Measurements from ENCODE around the gene CHRDL2. TPM values are rescaled to one million over a fixed set of nuclear protein-coding genes. Genes with fewer than 3 reads are reported as not detected.

The CHRDL2 gene
- total and polyA plus RNA-seq, 5 donors from 2014 or later = not detected

DNA sequence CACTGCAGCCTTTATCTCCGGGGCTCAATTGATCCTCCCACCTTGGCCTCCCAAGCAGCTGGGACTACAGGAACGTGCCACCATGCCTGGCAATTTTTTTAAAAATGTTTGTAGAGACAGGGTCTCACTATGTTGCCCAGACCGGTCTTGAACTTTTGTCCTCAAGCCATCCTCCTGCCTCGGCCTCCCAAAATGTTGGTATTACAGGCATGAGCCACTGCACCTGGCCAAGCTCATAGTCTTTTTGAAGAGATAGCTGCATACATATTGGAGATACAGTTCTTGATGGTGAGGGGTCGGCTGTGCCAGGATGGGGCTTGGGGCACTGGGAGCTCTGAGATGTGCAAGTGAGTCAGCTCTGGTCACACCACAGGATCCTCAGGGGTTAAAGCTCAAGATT is 53.2 kb downstream of the CHRDL2 start:
- Mint-ChIP-seq H3K27ac (no peak overlapping the region), H3K36me3 (no peaks in the 10 kb centered on the region), H3K9me3 (peaks cover 0 to 1% (median 0%) of the 10 kb centered on the region in 7 donors), H3K4me3 (no peak overlapping the region), H3K4me1 (peaks cover 0 to 3% (median 1%) of the 10 kb centered on the region in 4 donors), H3K27me3 (peaks cover 12% of the 10 kb centered on the region)
- DNase-seq (no peak), ATAC-seq (ENCODE audit: low read depth in 2 of 2) (no peak)
- H3K27me3 ChIP-seq (ENCODE audit: control insufficient read depth, insufficient read depth, low read length) = peaks cover 5% of the 10 kb centered on the region
- no peak overlapping the region for H3K27ac ChIP-seq (ENCODE audit: insufficient read depth, low read length, poor library complexity, severe bottlenecking)
- peaks cover 2% of the 10 kb centered on the region for H3K4me1 ChIP-seq (ENCODE audit: control insufficient read depth, insufficient read depth, low read length, poor library complexity, severe bottlenecking)
- no peaks in the 10 kb centered on the region for H3K36me3 ChIP-seq (ENCODE audit: control insufficient read depth, insufficient read depth, low read length)
- no peak overlapping the region for H3K4me3 ChIP-seq (ENCODE audit: low read depth, low read length)
- no peaks in the 10 kb centered on the region for H3K9me3 ChIP-seq (ENCODE audit: control insufficient read depth in 2 of 2, low read length in 2 of 2)

DNA sequence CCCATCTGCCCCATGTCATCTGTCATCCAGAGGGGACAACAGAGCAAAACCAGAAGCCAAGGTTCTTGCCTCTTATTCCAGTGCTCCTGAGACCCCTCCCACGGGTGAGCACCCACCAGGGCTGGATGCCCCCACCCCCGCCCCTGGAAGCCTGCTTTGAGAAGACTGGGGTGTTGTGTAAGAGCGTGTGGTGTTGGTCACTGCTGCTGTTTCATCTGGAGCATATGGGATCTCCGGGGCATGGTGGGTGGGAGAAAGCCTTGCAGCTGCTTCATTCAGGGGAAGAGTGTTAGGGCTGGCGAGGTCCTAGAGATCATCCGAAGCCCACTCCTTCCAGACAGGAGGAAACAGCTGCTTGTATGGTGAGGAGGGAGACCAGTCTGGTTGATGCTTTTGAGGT is 54.1 kb downstream of the CHRDL2 start:
- H3K27ac ChIP-seq (ENCODE audit: insufficient read depth, low read length, poor library complexity, severe bottlenecking) = no peak overlapping the region
- no peak overlapping the region for H3K4me3 ChIP-seq (ENCODE audit: low read depth, low read length)
- ATAC-seq (ENCODE audit: low read depth in 2 of 2) (no peak), DNase-seq (no peak)
- H3K27me3 ChIP-seq (ENCODE audit: control insufficient read depth, insufficient read depth, low read length) = no peaks in the 10 kb centered on the region
- H3K9me3 Mint-ChIP-seq = peaks cover 0 to 1% (median 0%) of the 10 kb centered on the region in 7 donors
- no peak overlapping the region for H3K27ac Mint-ChIP-seq
- H3K4me1 Mint-ChIP-seq = no peaks in the 10 kb centered on the region
- no peaks in the 10 kb centered on the region for H3K4me1 ChIP-seq (ENCODE audit: control insufficient read depth, insufficient read depth, low read length, poor library complexity, severe bottlenecking)
- H3K9me3 ChIP-seq (ENCODE audit: control insufficient read depth in 2 of 2, low read length in 2 of 2) = no peaks in the 10 kb centered on the region
- no peak overlapping the region for H3K4me3 Mint-ChIP-seq
- H3K27me3 Mint-ChIP-seq = peaks cover 8% of the 10 kb centered on the region
- no peaks in the 10 kb centered on the region for H3K36me3 Mint-ChIP-seq
- no peaks in the 10 kb centered on the region for H3K36me3 ChIP-seq (ENCODE audit: control insufficient read depth, insufficient read depth, low read length)

DNA sequence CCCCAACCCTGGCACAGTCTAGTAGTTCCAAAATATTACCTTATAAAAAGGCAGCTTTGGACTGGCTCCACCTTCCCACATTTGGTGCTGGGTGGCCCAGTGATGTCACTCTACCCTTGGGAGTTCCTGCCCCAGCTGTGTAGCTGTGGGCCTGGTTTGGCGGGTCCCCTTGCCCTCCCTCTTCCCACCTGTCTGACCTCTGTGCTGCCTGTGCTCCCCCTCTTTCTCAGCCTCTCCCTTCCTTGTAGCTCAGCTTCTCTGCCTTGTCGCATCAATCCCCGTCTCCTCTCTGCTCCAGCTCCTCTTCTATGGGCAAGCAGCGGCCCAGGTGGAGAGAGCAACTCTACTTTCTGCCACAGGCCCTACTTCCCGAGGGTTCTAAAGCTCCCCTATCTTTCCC is 54.6 kb downstream of the CHRDL2 start:
- Histone ChIP-seq H3K36me3 (ENCODE audit: control insufficient read depth, insufficient read depth, low read length) (no peaks in the 10 kb centered on the region), H3K4me1 (ENCODE audit: control insufficient read depth, insufficient read depth, low read length, poor library complexity, severe bottlenecking) (no peaks in the 10 kb centered on the region), H3K27ac (ENCODE audit: insufficient read depth, low read length, poor library complexity, severe bottlenecking) (no peak overlapping the region), H3K9me3 (ENCODE audit: control insufficient read depth in 2 of 2, low read length in 2 of 2) (no peaks in the 10 kb centered on the region), H3K27me3 (ENCODE audit: control insufficient read depth, insufficient read depth, low read length) (no peaks in the 10 kb centered on the region), H3K4me3 (ENCODE audit: low read depth, low read length) (no peak overlapping the region)
- DNase-seq (no peak), ATAC-seq (ENCODE audit: low read depth in 2 of 2) (no peak)
- no peak overlapping the region for H3K4me3 Mint-ChIP-seq
- no peaks in the 10 kb centered on the region for H3K4me1 Mint-ChIP-seq
- peaks cover 8% of the 10 kb centered on the region for H3K27me3 Mint-ChIP-seq
- H3K27ac Mint-ChIP-seq = no peak overlapping the region
- peaks cover 0 to 1% (median 0%) of the 10 kb centered on the region in 7 donors for H3K9me3 Mint-ChIP-seq
- H3K36me3 Mint-ChIP-seq = no peaks in the 10 kb centered on the region

DNA sequence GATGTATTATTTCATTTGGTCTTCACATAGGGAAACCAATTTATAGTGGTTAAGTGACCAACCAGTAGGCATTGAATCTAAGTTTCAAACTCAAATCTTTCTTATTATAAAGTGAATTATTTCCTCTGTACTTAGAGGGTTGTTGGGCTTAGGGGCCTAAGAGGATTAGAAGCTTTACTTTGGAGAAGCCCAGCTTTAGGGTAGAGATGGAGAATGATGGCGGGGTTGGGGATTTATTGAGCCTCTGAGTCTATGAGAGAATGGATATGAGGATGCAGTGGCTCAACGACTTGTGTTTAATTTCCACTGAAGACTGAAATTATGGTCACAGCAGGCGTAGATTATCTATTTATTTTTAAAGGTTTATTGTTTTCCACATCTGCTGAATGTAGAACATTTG is 55.5 kb downstream of the CHRDL2 start:
- Mint-ChIP-seq H3K9me3 (peaks cover 0 to 1% (median 0%) of the 10 kb centered on the region in 7 donors), H3K4me1 (no peaks in the 10 kb centered on the region), H3K4me3 (no peak overlapping the region), H3K36me3 (no peaks in the 10 kb centered on the region), H3K27ac (no peak overlapping the region), H3K27me3 (peaks cover 8% of the 10 kb centered on the region)
- DNase-seq (no peak), ATAC-seq (ENCODE audit: low read depth in 2 of 2) (no peak)
- Histone ChIP-seq H3K4me1 (ENCODE audit: control insufficient read depth, insufficient read depth, low read length, poor library complexity, severe bottlenecking) (no peaks in the 10 kb centered on the region), H3K36me3 (ENCODE audit: control insufficient read depth, insufficient read depth, low read length) (no peaks in the 10 kb centered on the region), H3K4me3 (ENCODE audit: low read depth, low read length) (no peak overlapping the region), H3K9me3 (ENCODE audit: control insufficient read depth in 2 of 2, low read length in 2 of 2) (no peaks in the 10 kb centered on the region), H3K27ac (ENCODE audit: insufficient read depth, low read length, poor library complexity, severe bottlenecking) (no peak overlapping the region), H3K27me3 (ENCODE audit: control insufficient read depth, insufficient read depth, low read length) (no peaks in the 10 kb centered on the region)

DNA sequence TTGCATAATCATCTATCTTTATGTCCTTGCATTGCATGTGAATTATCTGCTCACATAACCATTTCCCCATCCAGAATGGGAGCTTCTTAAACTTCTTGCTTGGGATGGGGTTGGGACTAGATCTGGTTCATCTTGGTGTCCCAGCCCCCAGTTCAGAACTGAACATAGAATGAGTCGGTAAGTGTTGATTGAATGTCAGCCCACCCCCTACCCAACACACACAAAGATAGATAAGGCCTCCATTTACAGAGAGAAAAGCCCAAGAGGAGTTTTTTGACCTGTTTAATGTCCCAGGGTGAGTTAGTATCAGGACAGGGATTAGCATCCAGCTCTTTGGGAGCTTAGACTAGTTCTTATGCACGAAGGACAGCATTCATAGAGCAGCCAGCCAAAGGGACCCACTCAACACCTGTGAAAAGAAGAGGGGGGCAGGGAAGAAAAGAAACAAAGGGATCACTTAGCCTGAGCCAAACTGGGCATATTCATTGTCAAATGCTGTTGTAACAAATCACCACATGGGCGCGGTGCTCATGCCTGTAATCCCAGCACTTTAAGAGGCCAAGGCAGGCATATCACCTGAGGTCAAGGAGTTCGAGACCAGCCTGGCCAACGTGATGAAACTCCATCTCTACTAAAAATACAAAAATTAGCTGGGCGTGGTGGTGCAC is 57.4 kb downstream of the CHRDL2 start:
- no peaks in the 10 kb centered on the region for H3K27me3 Mint-ChIP-seq
- Histone ChIP-seq H3K4me3 (ENCODE audit: low read depth, low read length) (no peak overlapping the region), H3K9me3 (ENCODE audit: control insufficient read depth in 2 of 2, low read length in 2 of 2) (no peaks in the 10 kb centered on the region), H3K27me3 (ENCODE audit: control insufficient read depth, insufficient read depth, low read length) (no peaks in the 10 kb centered on the region), H3K4me1 (ENCODE audit: control insufficient read depth, insufficient read depth, low read length, poor library complexity, severe bottlenecking) (no peaks in the 10 kb centered on the region), H3K27ac (ENCODE audit: insufficient read depth, low read length, poor library complexity, severe bottlenecking) (no peak overlapping the region), H3K36me3 (ENCODE audit: control insufficient read depth, insufficient read depth, low read length) (no peaks in the 10 kb centered on the region)
- no peaks in the 10 kb centered on the region for H3K36me3 Mint-ChIP-seq
- no peak overlapping the region for H3K4me3 Mint-ChIP-seq
- no peak for ATAC-seq (ENCODE audit: low read depth in 2 of 2)
- no peaks in the 10 kb centered on the region for H3K9me3 Mint-ChIP-seq
- H3K4me1 Mint-ChIP-seq = no peaks in the 10 kb centered on the region
- no peak for DNase-seq
- no peak overlapping the region for H3K27ac Mint-ChIP-seq

DNA sequence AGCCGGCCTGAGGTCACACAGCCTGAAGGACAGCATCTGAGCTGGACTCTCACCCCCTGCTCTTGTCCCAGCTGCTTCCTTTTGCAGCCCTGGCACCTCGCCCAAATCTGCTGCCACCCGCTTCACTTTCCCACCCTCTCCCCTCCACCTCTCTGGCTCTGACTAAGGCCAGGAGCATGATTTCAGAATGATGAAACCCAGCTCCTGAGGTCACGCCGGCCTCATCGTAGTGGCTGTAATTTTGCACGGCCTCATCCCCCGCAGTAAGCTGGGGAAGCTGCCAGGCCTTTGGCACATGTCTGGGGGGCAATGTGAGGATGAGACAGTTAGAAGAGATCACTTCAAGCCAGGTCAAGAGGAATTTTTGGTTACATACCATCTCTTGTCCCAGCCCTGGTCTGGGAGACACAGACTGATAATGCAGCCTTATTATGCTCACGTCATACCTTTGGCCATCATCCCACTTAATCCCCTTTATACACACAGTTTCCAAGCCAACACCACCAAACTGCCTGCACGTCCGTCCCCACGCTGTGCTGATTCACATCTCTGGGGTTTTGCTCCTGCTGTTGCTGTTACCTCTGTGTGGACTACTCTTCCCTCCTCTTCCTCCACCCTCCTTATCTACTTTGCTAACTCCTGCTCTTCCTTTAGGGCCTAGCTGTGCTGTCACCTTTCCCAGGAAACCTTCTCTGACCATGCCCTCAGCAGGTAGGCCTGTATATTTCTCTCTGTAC is 58.1 kb downstream of the CHRDL2 start:
- Mint-ChIP-seq H3K27ac (no peak overlapping the region), H3K4me3 (no peak overlapping the region), H3K36me3 (no peaks in the 10 kb centered on the region), H3K9me3 (no peaks in the 10 kb centered on the region), H3K4me1 (no peaks in the 10 kb centered on the region), H3K27me3 (no peaks in the 10 kb centered on the region)
- ATAC-seq (ENCODE audit: low read depth in 2 of 2) (no peak), DNase-seq (no peak)
- Histone ChIP-seq H3K27me3 (ENCODE audit: control insufficient read depth, insufficient read depth, low read length) (no peaks in the 10 kb centered on the region), H3K4me1 (ENCODE audit: control insufficient read depth, insufficient read depth, low read length, poor library complexity, severe bottlenecking) (no peaks in the 10 kb centered on the region), H3K27ac (ENCODE audit: insufficient read depth, low read length, poor library complexity, severe bottlenecking) (no peak overlapping the region), H3K36me3 (ENCODE audit: control insufficient read depth, insufficient read depth, low read length) (no peaks in the 10 kb centered on the region), H3K4me3 (ENCODE audit: low read depth, low read length) (no peak overlapping the region), H3K9me3 (ENCODE audit: control insufficient read depth in 2 of 2, low read length in 2 of 2) (no peaks in the 10 kb centered on the region)

DNA sequence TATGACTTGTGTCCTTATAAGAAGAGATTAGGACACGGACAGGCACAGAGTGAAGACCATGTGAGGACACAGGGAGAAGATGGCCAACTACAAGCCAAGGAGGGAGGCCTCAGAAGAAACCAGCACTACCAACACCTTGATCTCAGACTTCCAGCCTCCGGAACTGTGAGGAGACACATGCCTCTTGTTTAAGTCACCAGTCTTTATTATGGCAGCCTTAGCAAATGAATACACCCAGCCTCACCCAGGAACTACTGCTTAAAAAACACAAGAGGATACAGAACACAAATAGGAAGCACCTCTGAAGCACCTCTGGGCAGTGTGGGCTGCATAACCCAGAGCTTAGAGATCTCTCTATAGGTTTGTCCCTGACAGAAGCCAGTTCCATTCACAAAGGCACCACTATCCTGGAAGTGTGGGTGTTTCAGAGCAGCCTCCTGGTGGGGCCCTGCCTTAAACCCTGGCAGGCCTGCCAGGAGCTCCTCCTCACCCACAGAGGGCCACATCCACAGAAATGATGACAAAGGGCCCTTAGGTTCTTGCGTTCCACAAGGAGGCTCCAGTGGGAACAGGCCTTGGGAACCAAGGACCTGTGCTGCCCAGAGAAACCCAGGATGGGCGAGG is 58.8 kb downstream of the CHRDL2 start:
- DNase-seq (no peak), ATAC-seq (ENCODE audit: low read depth in 2 of 2) (no peak)
- H3K9me3 Mint-ChIP-seq = no peaks in the 10 kb centered on the region

More for the DNA sequence above, 58.8 kb downstream of the CHRDL2 start:
- H3K36me3 ChIP-seq (ENCODE audit: control insufficient read depth, insufficient read depth, low read length) = no peaks in the 10 kb centered on the region
- no peaks in the 10 kb centered on the region for H3K9me3 ChIP-seq (ENCODE audit: control insufficient read depth in 2 of 2, low read length in 2 of 2)
- Mint-ChIP-seq H3K36me3 (no peaks in the 10 kb centered on the region), H3K4me1 (no peaks in the 10 kb centered on the region), H3K4me3 (no peak overlapping the region), H3K27ac (no peak overlapping the region), H3K27me3 (no peaks in the 10 kb centered on the region)
- no peak overlapping the region for H3K27ac ChIP-seq (ENCODE audit: insufficient read depth, low read length, poor library complexity, severe bottlenecking)
- H3K27me3 ChIP-seq (ENCODE audit: control insufficient read depth, insufficient read depth, low read length) = no peaks in the 10 kb centered on the region
- no peak overlapping the region for H3K4me3 ChIP-seq (ENCODE audit: low read depth, low read length)
- H3K4me1 ChIP-seq (ENCODE audit: control insufficient read depth, insufficient read depth, low read length, poor library complexity, severe bottlenecking) = no peaks in the 10 kb centered on the region
